Endodermal cell (in vitro differentiated cells): ENCODE data around the gene ATP6V1A. TPM values are rescaled to one million over a fixed set of nuclear protein-coding genes. Genes with fewer than 3 reads are reported as not detected.

ENCODE experiments used
- DNase-seq: peaks from one replicate; pipeline ENCODE4 v3.0.0-alpha.2; 2017
- H3K27ac ChIP-seq: 2 replicates; pipeline ENCODE4 v1.5.1; 2013; ENCODE audit warnings: mild to moderate bottlenecking, low read depth, low read length, moderate library complexity
- H3K27me3 ChIP-seq: 2 replicates; pipeline ENCODE4 v1.6.1; 2013; ENCODE audit warnings: mild to moderate bottlenecking, low read length, moderate library complexity; ENCODE audit not compliant: insufficient read depth, control insufficient read depth, poor library complexity, severe bottlenecking
- H3K36me3 ChIP-seq: 2 replicates; pipeline ENCODE4 v1.7.0; 2013; ENCODE audit warnings: mild to moderate bottlenecking, low read length, moderate library complexity; ENCODE audit not compliant: control insufficient read depth, insufficient read depth
- H3K4me1 ChIP-seq: one replicate; pipeline ENCODE4 v1.7.0; 2013; ENCODE audit warnings: low read length; ENCODE audit not compliant: control insufficient read depth, insufficient read depth
- H3K4me3 ChIP-seq: 2 replicates; pipeline ENCODE4 v1.5.1; 2013; ENCODE audit warnings: mild to moderate bottlenecking, low read length, moderate library complexity
- H3K9ac ChIP-seq: 2 replicates; pipeline ENCODE4 v1.6.1; 2013; ENCODE audit warnings: mild to moderate bottlenecking, low read length, moderate library complexity; ENCODE audit not compliant: poor library complexity, severe bottlenecking; ENCODE audit errors: extremely low read depth
- H3K9me3 ChIP-seq: 2 replicates; pipeline ENCODE4 v1.6.1; 2013; ENCODE audit warnings: mild to moderate bottlenecking, low read length, moderate library complexity; ENCODE audit not compliant: control insufficient read depth
- H3K27ac Mint-ChIP-seq: 2 replicates; pipeline ENCODE4 v1.8.0; 2020; ENCODE audit warnings: mixed read lengths
- H3K27me3 Mint-ChIP-seq: 2 replicates; pipeline ENCODE4 v1.8.0; 2021; ENCODE audit warnings: mild to moderate bottlenecking, mixed read lengths; ENCODE audit not compliant: insufficient read depth
- H3K36me3 Mint-ChIP-seq: 2 replicates; pipeline ENCODE4 v1.8.0; 2020; ENCODE audit warnings: low read depth, mixed read lengths
- H3K4me1 Mint-ChIP-seq: 2 replicates; pipeline ENCODE4 v1.8.0; 2020; ENCODE audit warnings: mixed read lengths
- H3K4me3 Mint-ChIP-seq: 2 replicates; pipeline ENCODE4 v1.8.0; 2020; ENCODE audit warnings: mild to moderate bottlenecking, moderate library complexity, mixed read lengths
- H3K9me3 Mint-ChIP-seq: 2 replicates; pipeline ENCODE4 v1.8.0; 2020; ENCODE audit warnings: mild to moderate bottlenecking, mixed read lengths
- CTCF ChIP-seq: fragments of 200-600 bp; sonication (generic); conservative IDR thresholded peaks from 2 replicates; pipeline ENCODE4 v1.5.0; 2021; ENCODE audit warnings: antibody characterized with exemption, mild to moderate bottlenecking
- WGBS, 2 experiments: methylation state at CpG; one replicate each; pipeline versions ENCODE4 v1.1.5 to v1.1.7; 2013; ENCODE audit warnings: missing lambda C conversion rate in 2 of 2, mixed read lengths in 1 of 2; ENCODE audit not compliant: insufficient coverage in 1 of 2, insufficient read length in 1 of 2; 5-methylcytosine and 5-hydroxymethylcytosine counted together
- total RNA-seq, 2 donors: library from RNA; stranded (reverse); fragmentation: NEBNext Ultra II Directional in 1 of 2; extraction: Animal tissue kit (Norgen Biotek cat#: 25700) in 1 of 2; gene quantifications; 2 replicates in 1 of 2; 3 replicates in 1 of 2; pipeline ENCODE4 v1.2.1, GENCODE V29; 2021

Gene ATP6V1A
- total RNA-seq, 2 donors from 2014 or later: 58.4 to 63.4 TPM

GRCh38 chr3:113775516-113775915 is 28.7 kb downstream of the ATP6V1A start:
- no peak overlapping the region for H3K27ac ChIP-seq
- Mint-ChIP-seq H3K4me1 (no peaks in the 10 kb centered on the region), H3K27ac (peak overlapping the region; percentile 27)

DNA sequence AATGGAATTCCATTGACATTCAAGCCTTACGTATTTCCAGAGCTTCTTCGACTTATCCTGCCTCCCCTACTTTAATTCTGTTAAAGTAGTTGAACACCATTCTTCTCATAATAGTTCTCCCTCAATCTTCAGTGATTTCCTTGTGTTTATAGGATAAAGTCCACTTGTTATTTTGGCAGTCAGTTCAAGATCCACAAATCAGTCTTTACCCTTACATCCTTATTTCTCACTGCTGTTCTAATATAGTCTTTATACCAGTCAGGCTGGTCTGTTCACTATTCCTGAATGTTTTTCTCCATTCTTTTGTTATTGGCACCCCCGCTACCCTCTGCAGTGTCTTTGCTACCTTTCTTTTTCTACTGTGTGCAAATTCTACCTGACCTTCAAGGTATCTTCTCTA is 29.7 kb downstream of the ATP6V1A start:
- DNase-seq: no peak
- Mint-ChIP-seq H3K4me3 (no peak overlapping the region), H3K27ac (no peak overlapping the region), H3K9me3 (no peaks in the 10 kb centered on the region), H3K36me3 (peaks cover 4% of the 10 kb centered on the region), H3K27me3 (no peaks in the 10 kb centered on the region), H3K4me1 (no peaks in the 10 kb centered on the region)
- Histone ChIP-seq H3K4me1 (no peaks in the 10 kb centered on the region), H3K27me3 (no peaks in the 10 kb centered on the region), H3K9me3 (no peaks in the 10 kb centered on the region), H3K27ac (no peak overlapping the region), H3K9ac (no peak overlapping the region), H3K4me3 (no peak overlapping the region), H3K36me3 (no peaks in the 10 kb centered on the region)
- 97 to 100% methylated on average over 1 to 3 of the region's 3 CpGs for WGBS, 2 experiments
- no peak for TF ChIP-seq CTCF

More at GRCh38 chr3:113775516-113775915, 28.7 kb downstream of the ATP6V1A start:
- Histone ChIP-seq H3K36me3 (no peaks in the 10 kb centered on the region), H3K9ac (no peak overlapping the region), H3K4me1 (no peaks in the 10 kb centered on the region), H3K9me3 (no peaks in the 10 kb centered on the region), H3K27me3 (no peaks in the 10 kb centered on the region), H3K4me3 (no peak overlapping the region)
- Mint-ChIP-seq H3K36me3 (no peaks in the 10 kb centered on the region), H3K4me3 (no peak overlapping the region), H3K9me3 (no peaks in the 10 kb centered on the region), H3K27me3 (no peaks in the 10 kb centered on the region)
- 90 to 93% methylated on average over 1 of the region's 1 CpG for WGBS, 2 experiments
- DNase-seq: no peak
- TF ChIP-seq CTCF: no peak

GRCh38 chr3:113783463-113783862 is 36.6 kb downstream of the ATP6V1A start:
- Mint-ChIP-seq H3K27ac (no peak overlapping the region), H3K4me3 (no peak overlapping the region), H3K27me3 (no peaks in the 10 kb centered on the region), H3K36me3 (peaks cover 19% of the 10 kb centered on the region), H3K9me3 (no peaks in the 10 kb centered on the region), H3K4me1 (peaks cover 2% of the 10 kb centered on the region)
- H3K4me1 ChIP-seq: no peaks in the 10 kb centered on the region
- H3K9me3 ChIP-seq: no peaks in the 10 kb centered on the region
- no peaks in the 10 kb centered on the region for H3K27me3 ChIP-seq
- TF ChIP-seq CTCF: no peak
- no peak for DNase-seq
- no peak overlapping the region for H3K9ac ChIP-seq
- peak overlapping the region; percentile 30 for H3K27ac ChIP-seq
- H3K36me3 ChIP-seq: no peaks in the 10 kb centered on the region
- H3K4me3 ChIP-seq: no peak overlapping the region
